ENCODE measurements around the gene IL13RA2. TPM values are rescaled to one million over a fixed set of nuclear protein-coding genes. Genes with fewer than 3 reads are reported as not detected.

Gene IL13RA2
- total and polyA plus RNA-seq, 2 of the 13 experiments (the other 11 are each of a cell fraction or from before 2014, with no cell fraction given), result not detected

DNA sequence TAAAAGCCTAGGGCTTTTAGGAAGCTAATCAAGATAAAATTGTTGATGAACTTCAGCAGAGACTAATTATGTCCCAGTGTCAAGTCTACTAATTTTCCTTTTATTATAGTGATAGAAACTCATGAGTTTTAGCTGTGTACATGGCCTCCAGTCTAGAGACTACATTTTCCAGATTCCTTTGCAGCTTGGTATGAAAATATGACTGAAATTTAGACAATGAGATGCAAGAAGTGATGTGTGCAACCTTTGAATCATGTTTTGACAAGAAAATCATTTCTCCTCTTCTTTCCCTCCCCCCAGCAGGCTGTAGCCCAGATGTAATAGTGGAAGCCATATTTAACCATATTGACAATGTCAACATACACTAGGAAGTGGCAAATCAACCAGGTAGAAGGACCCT is 30.3 kb upstream of the IL13RA2 start:
- no peaks in the 10 kb centered on the region for H3K9me3 ChIP-seq (ENCODE audit: low read length)
- no peak overlapping the region for H2AFZ ChIP-seq (ENCODE audit: low read length)
- CTCF ChIA-PET (ENCODE audit: low intra/inter-chr PET ratio, low total read pairs), result no interaction called here
- H3K79me2 ChIP-seq (ENCODE audit: insufficient read depth, low read length), result no peaks in the 10 kb centered on the region
- intact Hi-C loops (cut with micrococcal nuclease; ENCODE audit: unreplicated experiment) (no loop called here), in situ Hi-C loops (cut with HindIII; ENCODE audit: extremely low pct_ligation_motif_present, low pct_unique_long_range_greater_than_20kb) (no loop called here)
- no peaks in the 10 kb centered on the region for H4K20me1 ChIP-seq (ENCODE audit: insufficient read depth, low read length)
- H3K36me3 ChIP-seq (replicated peaks in 1 of 2; ENCODE audit: control insufficient read depth in 1 of 2, insufficient read depth in 2 of 2, low read length in 2 of 2), result no peaks in the 10 kb centered on the region
- DNase-seq (ENCODE audit: low spot score) (no peak), ATAC-seq (no peak), FAIRE-seq (no peak)
- BruUV-seq (replicated peaks), result no TSS peak
- no peaks in the 10 kb centered on the region for H3K27me3 ChIP-seq (ENCODE audit: control insufficient read depth in 1 of 2, insufficient read depth in 2 of 2, low read length in 2 of 2)
- H3K9ac ChIP-seq (ENCODE audit: insufficient read depth, low read depth, low read length), result no peak overlapping the region
- no peak overlapping the region for H3K27ac ChIP-seq (ENCODE audit: extremely low read length, insufficient read depth, low read length)
- POLR2A ChIA-PET, result no interaction called here
- H3K4me1 ChIP-seq (ENCODE audit: insufficient read depth, low read length), result no peaks in the 10 kb centered on the region
- no peak overlapping the region for H3K4me2 ChIP-seq (ENCODE audit: low read depth, low read length)
- H3K4me3 ChIP-seq (replicated peaks in 1 of 3; ENCODE audit: insufficient read depth in 1 of 3, low read depth in 2 of 3, low read length in 3 of 3), result no peak overlapping the region
- no peak for TF ChIP-seq ZNF577 (CRISPR knock-in tag; IDR thresholded peaks at IDR 0.05; ENCODE audit: borderline replicate concordance, low read depth)
- no peak for TF ChIP-seq KDM5B (CRISPR knock-in tag; IDR thresholded peaks at IDR 0.05; ENCODE audit: borderline replicate concordance)
- no peak for TF ChIP-seq ISL2 (CRISPR knock-in tag; IDR thresholded peaks at IDR 0.05)
- TF ChIP-seq AHDC1 (CRISPR knock-in tag; IDR thresholded peaks at IDR 0.05; ENCODE audit: borderline replicate concordance), result no peak
- no peak for TF ChIP-seq ZNF414 (CRISPR knock-in tag; IDR thresholded peaks at IDR 0.05)
- TF ChIP-seq, protein P1, sequence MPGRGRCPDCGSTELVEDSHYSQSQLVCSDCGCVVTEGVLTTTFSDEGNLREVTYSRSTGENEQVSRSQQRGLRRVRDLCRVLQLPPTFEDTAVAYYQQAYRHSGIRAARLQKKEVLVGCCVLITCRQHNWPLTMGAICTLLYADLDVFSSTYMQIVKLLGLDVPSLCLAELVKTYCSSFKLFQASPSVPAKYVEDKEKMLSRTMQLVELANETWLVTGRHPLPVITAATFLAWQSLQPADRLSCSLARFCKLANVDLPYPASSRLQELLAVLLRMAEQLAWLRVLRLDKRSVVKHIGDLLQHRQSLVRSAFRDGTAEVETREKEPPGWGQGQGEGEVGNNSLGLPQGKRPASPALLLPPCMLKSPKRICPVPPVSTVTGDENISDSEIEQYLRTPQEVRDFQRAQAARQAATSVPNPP (CRISPR knock-in tag; IDR thresholded peaks at IDR 0.05), result no peak
- TF ChIP-seq ZNF850 (CRISPR knock-in tag; conservative IDR thresholded peaks at IDR 0.05), result no peak
- TF ChIP-seq E2F2 (CRISPR knock-in tag; IDR thresholded peaks at IDR 0.05; ENCODE audit: borderline replicate concordance), result no peak
- no peak for TF ChIP-seq TOE1 (CRISPR knock-in tag; IDR thresholded peaks at IDR 0.05)
- no peak for TF ChIP-seq BORCS8-MEF2B (CRISPR knock-in tag; IDR thresholded peaks at IDR 0.05)
- TF ChIP-seq RAD51 (IDR thresholded peaks at IDR 0.05; ENCODE audit: borderline replicate concordance), result no peak
- no peak for TF ChIP-seq FOXK2 (IDR thresholded peaks at IDR 0.05)
- TF ChIP-seq PRDM4 (CRISPR knock-in tag; IDR thresholded peaks at IDR 0.05; ENCODE audit: borderline replicate concordance), result no peak
- no peak for TF ChIP-seq HOXA5 (CRISPR knock-in tag; IDR thresholded peaks at IDR 0.05)
- TF ChIP-seq ZNF652 (CRISPR knock-in tag; IDR thresholded peaks at IDR 0.05; ENCODE audit: borderline replicate concordance, low read depth), result no peak
